ENCODE measurements around the gene ERGIC1. TPM values are rescaled to one million over a fixed set of nuclear protein-coding genes. Genes with fewer than 3 reads are reported as not detected.

The ERGIC1 gene
- total and polyA plus RNA-seq, 12 donors, result 71.9 to 450 (median 248) TPM

DNA sequence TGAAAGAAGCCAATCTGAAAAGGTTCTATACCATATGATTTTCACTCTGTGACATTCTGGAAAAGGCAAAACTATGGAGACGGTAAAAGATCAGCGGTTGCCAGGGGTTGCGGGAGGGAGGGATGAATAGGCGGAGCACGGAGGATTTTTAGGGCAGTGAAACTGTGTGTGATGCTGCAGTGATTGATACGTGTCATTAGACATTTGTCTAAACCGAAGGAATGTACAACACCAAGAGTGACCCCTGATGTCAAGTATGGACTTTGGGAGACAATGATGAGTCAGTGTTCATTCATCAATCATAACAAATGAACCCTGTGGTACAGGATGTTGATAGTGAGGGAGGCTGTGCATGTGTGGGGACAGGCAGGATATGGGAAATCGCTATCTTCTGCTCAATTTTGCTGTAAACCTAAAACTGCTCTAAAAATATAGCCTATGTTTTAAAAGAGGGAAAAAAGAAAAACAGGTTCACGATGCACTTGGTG lies 34.4 kb downstream of the ERGIC1 start:
- Histone ChIP-seq H3K27me3 (no peaks in the 10 kb centered on the region), H3K9me3 (replicated peaks in 1 of 3) (no peaks in the 10 kb centered on the region), H3K36me3 (replicated peaks in 1 of 2) (no peaks in the 10 kb centered on the region), H3K27ac (peak overlapping the region; percentile 84 to 99 (median 91)), H3K4me3 (no peak overlapping the region), H3K4me1 (replicated peaks in 1 of 2) (peaks cover 71 to 90% of the 10 kb centered on the region in 2 donors)
- TF ChIP-seq, protein P1, sequence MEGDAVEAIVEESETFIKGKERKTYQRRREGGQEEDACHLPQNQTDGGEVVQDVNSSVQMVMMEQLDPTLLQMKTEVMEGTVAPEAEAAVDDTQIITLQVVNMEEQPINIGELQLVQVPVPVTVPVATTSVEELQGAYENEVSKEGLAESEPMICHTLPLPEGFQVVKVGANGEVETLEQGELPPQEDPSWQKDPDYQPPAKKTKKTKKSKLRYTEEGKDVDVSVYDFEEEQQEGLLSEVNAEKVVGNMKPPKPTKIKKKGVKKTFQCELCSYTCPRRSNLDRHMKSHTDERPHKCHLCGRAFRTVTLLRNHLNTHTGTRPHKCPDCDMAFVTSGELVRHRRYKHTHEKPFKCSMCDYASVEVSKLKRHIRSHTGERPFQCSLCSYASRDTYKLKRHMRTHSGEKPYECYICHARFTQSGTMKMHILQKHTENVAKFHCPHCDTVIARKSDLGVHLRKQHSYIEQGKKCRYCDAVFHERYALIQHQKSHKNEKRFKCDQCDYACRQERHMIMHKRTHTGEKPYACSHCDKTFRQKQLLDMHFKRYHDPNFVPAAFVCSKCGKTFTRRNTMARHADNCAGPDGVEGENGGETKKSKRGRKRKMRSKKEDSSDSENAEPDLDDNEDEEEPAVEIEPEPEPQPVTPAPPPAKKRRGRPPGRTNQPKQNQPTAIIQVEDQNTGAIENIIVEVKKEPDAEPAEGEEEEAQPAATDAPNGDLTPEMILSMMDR (IDR thresholded peaks at IDR 0.05), result no peak
- TF ChIP-seq POLR2A (IDR thresholded peaks at IDR 0.05), result no peak
- peak in 1 of 7 donors; percentile 56 for DNase-seq
- intact Hi-C loops (cut with DNase I), result loop anchor here in 1 of 2 donors (5.0 kb wide), 1 partner anchor 96 kb away; the partner anchor contains the start of gene DUSP1
- 24 to 36% (median 28%) methylated on average over 9 of the region's 9 CpGs for WGBS, 4 donors

DNA sequence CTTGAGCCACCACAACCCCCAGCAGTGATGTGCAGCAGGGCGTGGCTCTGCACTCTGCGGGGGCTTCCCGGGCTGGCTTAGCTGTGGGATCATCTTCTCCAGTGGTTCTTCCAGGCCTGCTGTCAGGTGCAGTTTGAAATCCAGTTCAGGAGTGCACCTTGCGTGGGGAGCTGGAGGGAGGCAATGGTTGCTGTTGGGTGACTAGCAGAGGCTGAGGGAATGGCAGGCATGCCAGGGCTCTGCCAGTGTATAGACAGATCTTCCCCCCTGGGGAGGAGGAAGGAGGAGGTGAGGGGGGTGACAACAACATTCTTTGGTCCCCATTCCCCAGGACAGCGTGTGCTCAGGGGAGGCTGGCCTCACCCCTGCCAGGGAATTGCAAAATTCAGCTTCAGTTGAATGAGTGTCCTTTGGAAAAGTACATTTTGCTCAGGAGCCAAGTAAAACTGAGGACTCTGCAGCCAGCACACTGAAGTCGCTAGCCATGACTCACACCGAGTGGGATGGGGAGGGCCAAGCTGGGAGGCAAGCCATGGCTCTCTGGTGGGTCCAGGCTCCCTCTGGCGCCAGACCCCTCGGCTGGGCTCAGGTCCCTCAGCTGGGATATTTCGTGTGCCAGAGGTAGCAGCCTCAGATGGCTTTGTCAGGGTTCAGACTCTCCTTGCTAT lies 35.0 kb downstream of the ERGIC1 start:
- peaks cover 77 to 96% of the 10 kb centered on the region in 2 donors for H3K4me1 ChIP-seq (replicated peaks in 1 of 2)
- WGBS, 4 donors, result 18 to 28% (median 26%) methylated on average over 6 to 10 of the region's 10 CpGs
- H3K4me3 ChIP-seq, result no peak overlapping the region
- H3K27ac ChIP-seq, result peak overlapping the region; percentile 86 to 99 (median 91)
- H3K36me3 ChIP-seq (replicated peaks in 1 of 2), result no peaks in the 10 kb centered on the region
- no peaks in the 10 kb centered on the region for H3K27me3 ChIP-seq
- H3K9me3 ChIP-seq (replicated peaks in 1 of 3), result no peaks in the 10 kb centered on the region
- DNase-seq, result peak; percentile 84 to 95 (median 94)
- TF ChIP-seq POLR2A (IDR thresholded peaks at IDR 0.05), result peak; percentile 63 to 85
- TF ChIP-seq, protein P1 (IDR thresholded peaks at IDR 0.05), result peak in 5 of 6 experiments; percentile 27 to 41 (median 30)
- intact Hi-C loops (cut with DNase I), result loop anchor here in 1 of 2 donors (5.0 kb wide), 1 partner anchor 97 kb away; the partner anchor contains the start of gene DUSP1

DNA sequence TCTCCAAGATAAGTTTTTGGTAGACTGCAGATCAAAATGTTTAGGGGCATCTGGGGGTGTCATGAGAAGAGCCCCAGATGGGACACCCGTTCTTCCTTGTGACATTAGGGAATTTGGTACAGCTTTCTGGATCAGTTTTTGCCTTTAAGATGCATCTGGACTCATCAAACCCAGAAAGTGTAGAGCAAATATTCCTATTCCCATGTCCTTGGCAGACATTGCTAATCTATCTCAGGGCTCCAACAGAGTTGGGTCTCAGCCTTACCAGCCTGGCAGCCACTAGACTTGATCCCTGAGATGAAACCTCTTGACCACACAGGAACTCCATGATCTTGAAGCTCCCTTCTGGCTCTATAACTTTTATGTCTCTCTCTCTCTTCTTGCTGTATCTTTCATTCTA lies 35.6 kb downstream of the ERGIC1 start:
- H3K36me3 ChIP-seq (replicated peaks in 1 of 2), result no peaks in the 10 kb centered on the region
- H3K27ac ChIP-seq, result peak overlapping the region; percentile 86 to 99 (median 91)
- DNase-seq, result no peak
- WGBS, 4 donors, result 36 to 48% (median 39%) methylated on average over 1 of the region's 1 CpG
- no peak overlapping the region for H3K4me3 ChIP-seq
- intact Hi-C loops (cut with DNase I), result loop anchor here in 1 of 2 donors (5.0 kb wide), 1 partner anchor 97 kb away; the partner anchor contains the start of gene DUSP1
- H3K4me1 ChIP-seq (replicated peaks in 1 of 2), result peaks cover 74 to 91% of the 10 kb centered on the region in 2 donors
- no peak for TF ChIP-seq POLR2A (IDR thresholded peaks at IDR 0.05)
- TF ChIP-seq, protein P1 (IDR thresholded peaks at IDR 0.05), result no peak
- H3K9me3 ChIP-seq (replicated peaks in 1 of 3), result no peaks in the 10 kb centered on the region
- no peaks in the 10 kb centered on the region for H3K27me3 ChIP-seq

DNA sequence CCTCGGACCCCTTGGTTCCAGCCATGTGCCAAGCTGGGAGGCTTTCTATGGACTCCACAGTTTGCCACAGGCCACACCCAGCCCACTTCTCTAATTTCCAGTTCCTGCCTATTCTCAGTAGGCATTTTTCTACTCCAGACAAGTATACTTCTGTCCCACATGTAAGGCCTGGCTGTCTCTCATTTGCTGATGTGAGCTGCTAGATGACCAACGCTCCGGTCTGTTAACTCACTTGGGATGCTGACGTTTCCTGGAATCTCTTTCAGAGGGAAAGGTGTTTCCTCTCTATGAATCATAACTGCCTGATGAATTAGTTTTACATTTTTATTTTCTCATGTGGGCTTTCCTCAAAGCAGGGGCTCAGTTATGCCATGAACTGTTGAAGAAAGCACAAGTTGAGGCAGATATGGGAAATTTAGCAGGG lies 36.3 kb downstream of the ERGIC1 start:
- intact Hi-C loops (cut with DNase I), result no loop called here
- peak in 1 of 2 donors; percentile 26 for TF ChIP-seq POLR2A (IDR thresholded peaks at IDR 0.05)
- TF ChIP-seq, protein P1 (IDR thresholded peaks at IDR 0.05), result no peak
- no peaks in the 10 kb centered on the region for H3K27me3 ChIP-seq
- 16 to 26% (median 19%) methylated on average over 4 of the region's 4 CpGs for WGBS, 4 donors
- H3K36me3 ChIP-seq (replicated peaks in 1 of 2), result no peaks in the 10 kb centered on the region
- H3K27ac ChIP-seq, result peak overlapping the region; percentile 86 to 99 (median 91)
- H3K9me3 ChIP-seq (replicated peaks in 1 of 3), result no peaks in the 10 kb centered on the region
- H3K4me1 ChIP-seq (replicated peaks in 1 of 2), result peaks cover 77 to 91% of the 10 kb centered on the region in 2 donors
- no peak overlapping the region for H3K4me3 ChIP-seq
- peak in 6 of 7 donors; percentile 67 to 82 (median 75) for DNase-seq

Measured in adrenal gland (tissue), 12 donors.